ENCODE results near the gene PRKCB.

DNA sequence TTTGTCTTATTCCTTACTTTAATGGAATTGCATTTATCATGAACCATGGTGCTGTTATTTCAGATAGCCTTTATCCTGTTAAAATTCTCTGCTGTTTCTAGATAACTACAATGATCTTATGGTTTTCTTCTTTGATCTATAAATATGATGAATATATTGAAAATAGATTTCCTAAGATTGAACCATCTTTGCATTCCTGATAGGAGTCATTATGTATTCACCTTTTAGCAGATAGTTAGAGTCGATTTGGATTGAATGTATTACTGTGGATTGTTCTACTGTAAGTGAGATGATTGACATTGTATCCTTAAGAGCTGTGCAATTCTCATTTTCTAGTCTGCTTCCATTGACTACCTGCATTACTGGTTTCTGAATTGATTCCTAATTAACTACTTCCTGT is 255.3 kb downstream of the PRKCB start:
- TF ChIP-seq, protein P1, sequence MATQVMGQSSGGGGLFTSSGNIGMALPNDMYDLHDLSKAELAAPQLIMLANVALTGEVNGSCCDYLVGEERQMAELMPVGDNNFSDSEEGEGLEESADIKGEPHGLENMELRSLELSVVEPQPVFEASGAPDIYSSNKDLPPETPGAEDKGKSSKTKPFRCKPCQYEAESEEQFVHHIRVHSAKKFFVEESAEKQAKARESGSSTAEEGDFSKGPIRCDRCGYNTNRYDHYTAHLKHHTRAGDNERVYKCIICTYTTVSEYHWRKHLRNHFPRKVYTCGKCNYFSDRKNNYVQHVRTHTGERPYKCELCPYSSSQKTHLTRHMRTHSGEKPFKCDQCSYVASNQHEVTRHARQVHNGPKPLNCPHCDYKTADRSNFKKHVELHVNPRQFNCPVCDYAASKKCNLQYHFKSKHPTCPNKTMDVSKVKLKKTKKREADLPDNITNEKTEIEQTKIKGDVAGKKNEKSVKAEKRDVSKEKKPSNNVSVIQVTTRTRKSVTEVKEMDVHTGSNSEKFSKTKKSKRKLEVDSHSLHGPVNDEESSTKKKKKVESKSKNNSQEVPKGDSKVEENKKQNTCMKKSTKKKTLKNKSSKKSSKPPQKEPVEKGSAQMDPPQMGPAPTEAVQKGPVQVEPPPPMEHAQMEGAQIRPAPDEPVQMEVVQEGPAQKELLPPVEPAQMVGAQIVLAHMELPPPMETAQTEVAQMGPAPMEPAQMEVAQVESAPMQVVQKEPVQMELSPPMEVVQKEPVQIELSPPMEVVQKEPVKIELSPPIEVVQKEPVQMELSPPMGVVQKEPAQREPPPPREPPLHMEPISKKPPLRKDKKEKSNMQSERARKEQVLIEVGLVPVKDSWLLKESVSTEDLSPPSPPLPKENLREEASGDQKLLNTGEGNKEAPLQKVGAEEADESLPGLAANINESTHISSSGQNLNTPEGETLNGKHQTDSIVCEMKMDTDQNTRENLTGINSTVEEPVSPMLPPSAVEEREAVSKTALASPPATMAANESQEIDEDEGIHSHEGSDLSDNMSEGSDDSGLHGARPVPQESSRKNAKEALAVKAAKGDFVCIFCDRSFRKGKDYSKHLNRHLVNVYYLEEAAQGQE (IDR thresholded peaks at IDR 0.05; ENCODE audit: insufficient read depth in 1 of 2, low read depth in 2 of 2, low read length in 2 of 2), result no peak
- TF ChIP-seq SIN3A (IDR thresholded peaks at IDR 0.05; ENCODE audit: borderline replicate concordance, insufficient read depth, low read length) (no peak), POLR2AphosphoS5 (IDR thresholded peaks at IDR 0.05; ENCODE audit: low read depth, low read length) (no peak), TAF1 (IDR thresholded peaks at IDR 0.05; ENCODE audit: borderline replicate concordance, insufficient read depth, low read length) (no peak), FOXP2 (optimal IDR thresholded peaks at IDR 0.05; ENCODE audit: borderline replicate concordance, extremely low read depth, extremely low read length, insufficient read depth) (no peak)

All from PFSK-1 (cell line).